ENCODE results near the gene ZNF10.

- TF ChIP-seq, protein P1, sequence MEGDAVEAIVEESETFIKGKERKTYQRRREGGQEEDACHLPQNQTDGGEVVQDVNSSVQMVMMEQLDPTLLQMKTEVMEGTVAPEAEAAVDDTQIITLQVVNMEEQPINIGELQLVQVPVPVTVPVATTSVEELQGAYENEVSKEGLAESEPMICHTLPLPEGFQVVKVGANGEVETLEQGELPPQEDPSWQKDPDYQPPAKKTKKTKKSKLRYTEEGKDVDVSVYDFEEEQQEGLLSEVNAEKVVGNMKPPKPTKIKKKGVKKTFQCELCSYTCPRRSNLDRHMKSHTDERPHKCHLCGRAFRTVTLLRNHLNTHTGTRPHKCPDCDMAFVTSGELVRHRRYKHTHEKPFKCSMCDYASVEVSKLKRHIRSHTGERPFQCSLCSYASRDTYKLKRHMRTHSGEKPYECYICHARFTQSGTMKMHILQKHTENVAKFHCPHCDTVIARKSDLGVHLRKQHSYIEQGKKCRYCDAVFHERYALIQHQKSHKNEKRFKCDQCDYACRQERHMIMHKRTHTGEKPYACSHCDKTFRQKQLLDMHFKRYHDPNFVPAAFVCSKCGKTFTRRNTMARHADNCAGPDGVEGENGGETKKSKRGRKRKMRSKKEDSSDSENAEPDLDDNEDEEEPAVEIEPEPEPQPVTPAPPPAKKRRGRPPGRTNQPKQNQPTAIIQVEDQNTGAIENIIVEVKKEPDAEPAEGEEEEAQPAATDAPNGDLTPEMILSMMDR (IDR thresholded peaks at IDR 0.05; ENCODE audit: low read depth, low read length, poor library complexity, severe bottlenecking): no peak
- no peak for TF ChIP-seq EZH2phosphoT487 (IDR thresholded peaks at IDR 0.05; ENCODE audit: borderline replicate concordance, low read length)
These were observed at the start of gene ZNF10, which contains the start of gene ZNF891 for GRCh38 chr12:133130038-133130807.
